ENCODE measurements around the gene KLB.
"Not testable (repeated sequence)": the region's sequence is repeated elsewhere in the genome, so short reads cannot be mapped to it uniquely, and the experiment has no call there.

Gene KLB

GRCh38 chr4:39406763-39407583, at the start of gene KLB:
KLB (plus strand) TSS chr4:39406930; CDS start chr4:39406950, 20 bp downstream.
- DNase-seq (ENCODE audit: low spot score) = no peak

DNA sequence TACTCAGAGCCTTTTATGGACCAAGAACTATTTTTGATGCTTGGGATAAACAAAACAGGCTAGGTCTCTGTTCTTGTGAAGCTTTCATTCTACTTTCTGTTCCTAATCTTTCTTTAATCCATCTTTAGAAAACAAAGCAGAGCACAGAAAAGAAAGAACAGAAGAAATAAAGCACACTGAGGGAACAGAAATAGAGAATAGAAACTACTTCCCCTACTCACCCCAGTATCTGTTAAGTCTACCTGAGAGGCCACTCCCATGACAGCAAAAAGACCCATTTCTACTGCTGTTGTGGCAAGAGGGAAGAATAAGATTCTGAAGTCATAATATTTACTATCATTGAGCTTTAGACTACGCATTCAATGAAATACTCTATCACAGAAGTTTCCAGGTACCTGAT, 49.7 kb upstream of the KLB start:
- no peak for DNase-seq (ENCODE audit: low spot score)

GRCh38 chr4:39360611-39361010, 46.1 kb upstream of the KLB start:
- not testable (repeated sequence) for DNase-seq (ENCODE audit: low spot score)

- DNase-seq (ENCODE audit: low spot score) = no peak
These were observed 43.9 kb upstream of the KLB start for GRCh38 chr4:39362827-39363226.

GRCh38 chr4:39363773-39364393, 42.8 kb upstream of the KLB start:
- no peak for DNase-seq (ENCODE audit: low spot score)

- no peak for DNase-seq (ENCODE audit: low spot score)
These were observed 41.4 kb upstream of the KLB start for GRCh38 chr4:39365360-39365759.

DNA sequence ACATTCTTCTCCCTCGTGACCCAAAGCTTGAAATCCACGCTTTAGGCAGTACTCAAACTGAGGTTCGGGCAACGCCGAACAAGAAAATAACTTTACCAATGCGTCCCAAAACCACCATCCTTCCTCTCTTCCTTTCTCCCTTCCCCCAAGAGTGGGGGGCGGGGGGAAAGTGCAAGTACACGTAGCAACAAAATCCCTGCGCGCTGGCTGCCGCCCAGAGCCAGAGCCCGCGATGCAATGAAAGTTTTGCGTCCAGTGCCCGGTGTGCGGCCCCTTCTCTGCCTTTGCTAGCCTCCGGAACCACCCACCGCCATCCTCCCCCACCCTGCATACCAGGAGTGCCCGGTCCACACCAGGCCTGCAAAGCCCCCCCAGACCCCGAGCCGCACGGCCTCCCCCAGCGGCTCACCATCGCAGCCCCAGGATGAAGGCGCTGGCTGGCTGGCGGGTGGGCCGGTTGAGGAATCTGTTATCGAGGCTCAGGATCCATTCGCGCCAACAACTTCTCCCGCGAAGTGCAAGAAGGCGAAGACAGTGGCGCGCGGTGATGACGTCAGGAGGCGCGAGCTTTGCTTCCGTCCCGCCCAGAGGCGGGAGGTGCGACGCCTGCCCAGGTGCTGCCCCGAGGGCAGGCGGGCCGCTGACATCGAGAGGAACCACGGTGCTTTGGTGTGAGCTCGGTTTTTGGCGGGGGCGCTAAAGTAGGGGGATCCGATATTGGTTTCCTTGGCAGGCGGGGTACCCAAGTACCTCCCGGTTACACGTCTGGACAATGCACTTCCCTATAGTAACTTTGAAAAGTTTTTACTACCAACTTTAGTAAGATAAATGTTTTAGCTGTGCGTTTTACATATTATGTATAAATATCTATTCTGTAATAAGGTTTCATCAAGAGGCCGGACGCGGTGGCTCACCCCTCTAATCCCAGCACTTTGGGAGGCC, 40.6 kb upstream of the KLB start, which contains the start of gene RFC1:
TSS of gene RFC1 (minus strand) at position 533 of the 942 bp plus-strand sequence. CDS start at position 412, 121 bp downstream.
- DNase-seq (ENCODE audit: low spot score) = peak; percentile 92

DNA sequence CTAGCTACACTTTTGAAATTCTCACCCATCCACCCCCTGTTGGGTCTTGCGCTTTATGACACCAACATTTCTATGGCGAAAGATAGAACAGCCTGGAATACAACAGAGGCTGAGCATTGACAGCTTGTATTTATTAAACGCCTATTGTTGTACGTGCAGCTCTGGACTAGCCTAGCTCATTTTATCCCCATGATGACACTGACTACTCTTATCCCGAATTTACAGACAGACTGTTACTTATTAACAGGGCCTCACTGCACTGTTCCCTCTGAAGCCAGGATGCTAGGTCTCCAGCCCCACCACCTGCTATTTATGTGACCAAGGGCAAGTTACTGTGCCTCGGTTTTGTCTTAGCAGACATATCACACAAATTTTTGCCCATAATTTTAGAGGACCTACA, 39.6 kb upstream of the KLB start:
- DNase-seq (ENCODE audit: low spot score) = no peak

GRCh38 chr4:39369301-39369700, 37.4 kb upstream of the KLB start:
- no peak for DNase-seq (ENCODE audit: low spot score)

DNA sequence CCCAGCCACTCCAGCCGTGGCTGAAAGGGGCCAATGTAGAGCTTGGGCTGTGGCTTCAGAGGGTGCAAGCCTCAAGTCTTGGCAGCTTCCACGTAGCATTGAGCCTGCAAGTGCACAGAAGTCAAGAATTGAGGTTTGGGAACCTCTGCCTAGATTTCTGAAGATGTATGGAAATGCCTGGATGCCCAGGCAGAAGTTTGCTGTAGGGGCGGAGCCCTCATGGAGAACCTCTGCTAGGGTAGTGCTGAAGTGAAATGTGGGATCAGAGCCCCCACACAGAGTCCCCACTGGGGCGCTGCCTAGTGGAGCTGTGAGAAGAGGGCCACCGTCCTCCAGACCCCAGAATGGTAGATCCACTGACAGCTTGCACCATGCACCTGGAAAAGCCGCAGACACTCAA, 35.5 kb upstream of the KLB start:
- not testable (repeated sequence) for DNase-seq (ENCODE audit: low spot score)

DNA sequence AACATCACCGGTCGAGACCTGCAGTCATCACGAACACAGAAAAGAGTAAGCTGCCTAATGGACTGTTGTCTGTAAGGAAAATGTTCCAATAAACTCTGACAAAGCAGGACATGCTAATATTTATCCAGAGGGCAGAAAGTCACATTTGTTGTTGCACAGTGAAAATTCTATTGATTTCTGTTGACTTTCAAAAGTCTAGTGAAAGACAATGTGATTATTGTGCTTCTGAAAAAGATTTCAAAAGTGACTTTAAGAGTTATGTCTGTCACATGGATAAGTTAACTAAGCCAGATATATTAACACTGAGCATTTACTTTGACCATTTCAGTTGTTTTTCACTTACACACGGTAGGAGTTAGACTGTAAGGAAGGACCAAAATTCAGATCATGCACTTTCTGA, 31.3 kb upstream of the KLB start:
- no peak for DNase-seq (ENCODE audit: low spot score)

DNA sequence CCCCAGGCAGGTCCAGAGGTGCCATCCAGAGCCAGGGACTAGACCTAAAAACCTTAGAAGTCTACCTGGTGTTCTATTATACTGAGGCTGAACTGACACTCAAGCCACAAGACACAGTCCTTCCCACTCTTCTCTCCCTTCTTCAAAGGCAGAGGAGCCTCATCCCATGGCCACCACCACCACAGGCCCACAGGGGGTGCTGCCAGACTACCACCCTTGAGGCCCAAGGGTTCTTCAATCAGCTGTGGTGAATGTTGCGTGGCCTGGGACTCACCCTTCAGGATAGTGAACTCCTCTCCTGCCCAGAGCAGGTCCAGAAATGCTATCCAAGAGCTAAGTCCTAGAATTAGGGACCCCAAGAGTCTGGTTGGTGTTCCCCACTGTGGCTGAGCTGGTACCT, 23.0 kb upstream of the KLB start:
- DNase-seq (ENCODE audit: low spot score) = no peak

- DNase-seq (ENCODE audit: low spot score) = no peak
These were observed 22.2 kb upstream of the KLB start for GRCh38 chr4:39384563-39384962.

- DNase-seq (ENCODE audit: low spot score) = no peak
These were observed 16.1 kb upstream of the KLB start for GRCh38 chr4:39390603-39391002.

- DNase-seq (ENCODE audit: low spot score) = no peak
These were observed 12.0 kb upstream of the KLB start for GRCh38 chr4:39394706-39395105.

DNA sequence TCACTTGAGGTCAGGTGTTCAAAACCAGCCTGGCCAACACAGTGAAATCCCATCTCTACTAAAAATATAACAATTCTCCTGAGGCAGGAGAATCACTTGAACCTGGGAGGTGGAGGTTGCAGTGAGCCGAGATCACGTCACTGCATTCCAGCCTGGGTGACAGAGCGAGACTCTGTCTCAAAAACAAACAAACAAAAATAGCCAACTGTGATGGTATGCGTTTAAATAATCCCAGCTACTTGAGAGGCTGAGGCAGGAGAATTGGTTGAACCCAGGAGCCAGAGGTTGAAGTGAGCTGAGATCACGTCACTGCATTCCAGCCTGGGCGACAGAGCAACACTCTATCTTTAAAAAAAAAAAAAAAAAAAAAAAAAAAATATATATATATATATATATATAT, 5.1 kb upstream of the KLB start:
- not testable (repeated sequence) for DNase-seq (ENCODE audit: low spot score)

DNA sequence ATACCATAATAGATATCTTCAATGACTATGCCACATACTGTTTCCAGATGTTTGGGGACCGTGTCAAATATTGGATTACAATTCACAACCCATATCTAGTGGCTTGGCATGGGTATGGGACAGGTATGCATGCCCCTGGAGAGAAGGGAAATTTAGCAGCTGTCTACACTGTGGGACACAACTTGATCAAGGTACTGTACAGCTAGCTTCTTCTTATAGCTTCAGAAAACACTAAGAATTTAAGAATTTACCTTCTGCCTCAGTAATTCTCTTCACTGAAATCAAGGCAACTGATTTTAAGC, 805 bp downstream of the KLB start:
- no peak for DNase-seq (ENCODE audit: low spot score)

- DNase-seq (ENCODE audit: low spot score) = no peak
These were observed 3.7 kb downstream of the KLB start for GRCh38 chr4:39410415-39410814.

- not testable (repeated sequence) for DNase-seq (ENCODE audit: low spot score)
These were observed 4.8 kb downstream of the KLB start for GRCh38 chr4:39411561-39411960.

GRCh38 chr4:39415678-39416283, 9.1 kb downstream of the KLB start:
- DNase-seq (ENCODE audit: low spot score) = no peak

DNA sequence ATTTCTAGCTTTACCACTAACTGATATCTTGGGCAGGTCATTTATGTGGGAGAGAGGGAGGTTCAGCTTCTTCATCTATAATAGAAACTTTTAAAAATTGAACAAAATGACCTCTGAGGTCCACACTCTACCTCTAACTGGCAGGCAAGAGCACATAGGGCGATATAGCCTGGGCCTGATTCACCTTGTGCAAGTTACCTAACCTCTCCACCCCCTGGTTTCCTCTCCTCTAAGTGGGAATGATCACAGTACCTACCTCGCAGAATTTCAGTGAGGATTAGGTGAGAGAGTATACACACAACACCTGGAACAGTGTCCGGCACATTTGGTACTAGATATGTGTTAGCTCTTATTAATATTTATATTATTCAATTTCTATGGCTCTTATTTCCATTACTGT, 15.5 kb downstream of the KLB start:
- no peak for DNase-seq (ENCODE audit: low spot score)

DNA sequence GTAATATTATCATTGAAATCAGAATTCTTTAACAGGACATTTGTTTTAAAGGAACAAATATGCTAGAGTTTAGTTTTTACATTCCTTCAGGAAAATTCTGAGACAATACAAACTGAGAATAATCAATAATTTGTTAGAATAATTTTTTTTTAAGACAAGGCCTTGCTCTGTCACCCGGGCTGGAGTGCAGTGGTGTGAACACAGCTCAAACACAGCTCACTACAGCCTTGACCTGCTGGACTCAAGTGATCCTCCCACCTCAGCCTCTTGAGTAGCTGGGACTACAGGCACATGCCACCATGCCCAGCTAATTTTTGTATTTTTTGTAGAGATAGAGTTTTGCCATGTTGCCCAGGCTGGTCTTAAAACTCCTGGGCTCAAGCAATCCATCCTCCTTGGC, 18.6 kb downstream of the KLB start:
- DNase-seq (ENCODE audit: low spot score) = not testable (repeated sequence)
